Esophagus squamous epithelium (tissue), 4 donors: Measurements from ENCODE around the gene YPEL3.

ENCODE experiments used
- POLR2A ChIP-seq, 4 donors: fragments of 450-650 bp; IDR thresholded peaks; one replicate each; pipeline ENCODE4 v1.6.1; 2017; ENCODE audit warnings: antibody characterized with exemption in 4 of 4, mild to moderate bottlenecking in 4 of 4, moderate library complexity in 3 of 4
- TF ChIP-seq, protein P1 (sequence below), 6 experiments: fragments of 450-650 bp in 4 of 6; fragments of 200-600 bp in 2 of 6; sonication (generic) in 2 of 6; IDR thresholded peaks; one replicate each; pipeline ENCODE4 v1.5.1; 2016 to 2019; ENCODE audit warnings: antibody characterized with exemption in 6 of 6, mild to moderate bottlenecking in 4 of 6, moderate library complexity in 4 of 6

DNA sequence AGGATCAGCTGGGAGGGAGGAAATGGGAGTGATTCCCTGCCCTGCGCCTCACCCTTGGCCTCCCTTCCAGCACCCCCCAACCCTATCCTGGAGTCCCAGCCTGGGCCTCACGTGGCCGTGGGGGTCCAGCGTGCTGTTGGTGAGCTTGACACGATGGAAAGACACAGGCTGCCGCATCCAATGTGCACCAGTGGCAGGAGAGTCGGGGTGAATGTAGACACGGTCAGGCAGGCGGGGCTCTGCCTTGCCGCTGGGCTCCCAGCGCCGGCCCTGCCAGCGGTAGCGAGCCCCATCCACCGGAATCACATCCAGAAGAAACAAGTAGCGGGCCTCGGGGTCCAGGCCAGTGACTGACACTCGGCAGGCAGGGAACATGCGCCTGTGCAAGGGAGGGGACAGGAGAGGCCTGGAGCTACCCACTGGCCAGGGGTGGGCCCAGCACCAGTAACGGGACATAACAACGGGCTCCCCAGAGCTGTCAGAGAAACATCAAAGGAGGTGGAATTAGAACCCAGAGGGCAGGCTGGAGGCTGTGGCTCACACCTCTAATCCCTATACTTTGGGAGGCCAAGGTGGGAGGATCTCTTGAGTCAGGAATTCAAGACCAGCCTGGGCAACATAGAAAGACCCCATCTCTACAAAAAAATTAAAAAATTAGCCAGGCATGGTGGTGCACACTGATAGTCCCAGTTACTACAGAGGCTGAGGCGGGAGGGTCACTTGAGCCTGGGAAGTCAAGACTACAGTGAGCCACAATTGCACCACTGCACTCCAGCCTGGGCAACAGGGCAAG, 7.0 kb downstream of the YPEL3 start:
- TF ChIP-seq, protein P1, sequence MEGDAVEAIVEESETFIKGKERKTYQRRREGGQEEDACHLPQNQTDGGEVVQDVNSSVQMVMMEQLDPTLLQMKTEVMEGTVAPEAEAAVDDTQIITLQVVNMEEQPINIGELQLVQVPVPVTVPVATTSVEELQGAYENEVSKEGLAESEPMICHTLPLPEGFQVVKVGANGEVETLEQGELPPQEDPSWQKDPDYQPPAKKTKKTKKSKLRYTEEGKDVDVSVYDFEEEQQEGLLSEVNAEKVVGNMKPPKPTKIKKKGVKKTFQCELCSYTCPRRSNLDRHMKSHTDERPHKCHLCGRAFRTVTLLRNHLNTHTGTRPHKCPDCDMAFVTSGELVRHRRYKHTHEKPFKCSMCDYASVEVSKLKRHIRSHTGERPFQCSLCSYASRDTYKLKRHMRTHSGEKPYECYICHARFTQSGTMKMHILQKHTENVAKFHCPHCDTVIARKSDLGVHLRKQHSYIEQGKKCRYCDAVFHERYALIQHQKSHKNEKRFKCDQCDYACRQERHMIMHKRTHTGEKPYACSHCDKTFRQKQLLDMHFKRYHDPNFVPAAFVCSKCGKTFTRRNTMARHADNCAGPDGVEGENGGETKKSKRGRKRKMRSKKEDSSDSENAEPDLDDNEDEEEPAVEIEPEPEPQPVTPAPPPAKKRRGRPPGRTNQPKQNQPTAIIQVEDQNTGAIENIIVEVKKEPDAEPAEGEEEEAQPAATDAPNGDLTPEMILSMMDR (IDR thresholded peaks at IDR 0.05) = no peak
- no peak for TF ChIP-seq POLR2A (IDR thresholded peaks at IDR 0.05)
